Hypothalamus (tissue), 51 donors: Measurements from ENCODE around the gene TMEM47.

Source experiments
- DNase-seq, 51 donors: peaks; one replicate each; lab custom pipeline; 2025; lab: John Stamatoyannopoulos, UW

Gene TMEM47

GRCh38 chrX:34656842-34657725 is at the start of gene TMEM47:
TMEM47 (minus strand) TSS chrX:34657285; CDS start chrX:34657029, 256 bp downstream.
- peak in 45 of 51 donors; percentile 2 to 71 (median 40) for DNase-seq

- no peak for DNase-seq
Observed at GRCh38 chrX:34687095-34687494, 30.0 kb upstream of the TMEM47 start.

- no peak for DNase-seq
Observed at GRCh38 chrX:34659575-34659974, 2.5 kb upstream of the TMEM47 start.

GRCh38 chrX:34658326-34658725 is 1.2 kb upstream of the TMEM47 start:
- no peak for DNase-seq

GRCh38 chrX:34657726-34658070 is 613 bp upstream of the TMEM47 start:
- peak in 1 of 51 donors; percentile 44 for DNase-seq

GRCh38 chrX:34656467-34656841 is 631 bp downstream of the TMEM47 start:
- DNase-seq, result peak in 7 of 51 donors; percentile 1 to 32 (median 1)

- DNase-seq, result peak in 4 of 51 donors; percentile 0 to 1 (median 0)
Observed at GRCh38 chrX:34655501-34656455, 1.3 kb downstream of the TMEM47 start.

- peak in 1 of 51 donors; percentile 7 for DNase-seq
Observed at GRCh38 chrX:34654696-34655490, 2.2 kb downstream of the TMEM47 start.

GRCh38 chrX:34653811-34654210 is 3.3 kb downstream of the TMEM47 start:
- peak in 1 of 51 donors; percentile 15 for DNase-seq

GRCh38 chrX:34642849-34643248 is 14.2 kb downstream of the TMEM47 start:
- DNase-seq, result no peak

- DNase-seq, result peak in 2 of 51 donors; percentile 15 to 16
Observed at GRCh38 chrX:34638116-34638515, 19.0 kb downstream of the TMEM47 start.

GRCh38 chrX:34634349-34634748 is 22.7 kb downstream of the TMEM47 start:
- no peak for DNase-seq

- no peak for DNase-seq
Observed at GRCh38 chrX:34632384-34632783, 24.7 kb downstream of the TMEM47 start.

GRCh38 chrX:34631479-34632220 is 25.4 kb downstream of the TMEM47 start:
- no peak for DNase-seq

- DNase-seq, result peak in 1 of 51 donors; percentile 1
Observed at GRCh38 chrX:34629572-34629971, 27.5 kb downstream of the TMEM47 start.

GRCh38 chrX:34624416-34624815 is 32.7 kb downstream of the TMEM47 start:
- no peak for DNase-seq

GRCh38 chrX:34619920-34620319 is 37.2 kb downstream of the TMEM47 start:
- no peak for DNase-seq

GRCh38 chrX:34612036-34612435 is 45.0 kb downstream of the TMEM47 start:
- DNase-seq, result no peak

GRCh38 chrX:34598362-34598761 is 58.7 kb downstream of the TMEM47 start:
- DNase-seq, result no peak

- DNase-seq, result no peak
Observed at GRCh38 chrX:34586936-34587335, 70.1 kb downstream of the TMEM47 start.
